ENCODE results near the gene MFN2.
A peak's percentile ranks its signal among the peaks of the same experiment; 100 is the strongest.
"Not testable (repeated sequence)": the region's sequence is repeated elsewhere in the genome, so short reads cannot be mapped to it uniquely, and the experiment has no call there.

The MFN2 gene

DNA sequence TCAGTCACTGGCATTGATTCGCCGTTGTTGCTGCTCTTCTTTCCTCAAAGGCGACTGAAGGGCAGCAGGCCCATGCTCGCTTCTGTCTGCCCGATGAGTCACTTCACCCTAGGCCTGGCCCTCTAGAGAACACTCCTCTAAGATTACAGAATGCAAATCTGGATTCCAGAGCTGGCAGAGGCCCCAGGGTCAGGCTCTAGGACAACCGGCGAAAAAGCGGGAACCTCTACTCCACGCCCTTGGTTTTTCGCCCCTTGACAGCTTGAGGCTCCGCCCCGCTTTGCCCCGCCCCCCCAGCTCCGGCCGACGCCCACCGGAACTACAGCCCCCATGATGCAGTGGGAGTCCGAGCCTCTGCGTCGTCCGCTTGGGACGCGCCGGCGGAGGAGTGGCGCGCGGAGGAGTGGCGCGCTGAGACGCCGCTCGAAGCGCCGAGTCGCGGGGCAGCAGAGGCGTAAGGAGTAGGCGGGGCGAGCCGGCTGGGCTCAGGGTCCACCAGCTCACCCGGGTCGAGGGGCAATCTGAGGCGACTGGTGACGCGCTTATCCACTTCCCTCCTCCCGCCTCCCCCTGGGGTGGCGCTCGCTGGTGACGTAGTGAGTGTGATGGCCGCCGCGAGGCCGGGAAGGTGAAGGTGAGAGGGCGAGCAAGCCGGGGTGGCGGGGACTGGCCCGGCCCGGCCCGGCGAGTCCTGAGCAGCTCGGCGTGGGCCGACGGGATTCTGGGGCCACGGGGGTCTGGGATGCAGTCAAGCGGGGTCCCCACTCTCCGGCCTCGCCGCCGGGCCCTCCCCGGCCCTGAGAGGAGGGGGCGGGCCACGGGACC, at the start of gene MFN2:
MFN2 (plus strand) TSS at position 594 of the 825 bp plus-strand sequence. CDS start 8,725 bp downstream, outside the sequence.
- peak; percentile 98 for DNase-seq (ENCODE audit: low spot score)

- DNase-seq (ENCODE audit: low spot score): no peak
Observed at GRCh38 chr1:11930571-11931445, 49.4 kb upstream of the MFN2 start.

DNA sequence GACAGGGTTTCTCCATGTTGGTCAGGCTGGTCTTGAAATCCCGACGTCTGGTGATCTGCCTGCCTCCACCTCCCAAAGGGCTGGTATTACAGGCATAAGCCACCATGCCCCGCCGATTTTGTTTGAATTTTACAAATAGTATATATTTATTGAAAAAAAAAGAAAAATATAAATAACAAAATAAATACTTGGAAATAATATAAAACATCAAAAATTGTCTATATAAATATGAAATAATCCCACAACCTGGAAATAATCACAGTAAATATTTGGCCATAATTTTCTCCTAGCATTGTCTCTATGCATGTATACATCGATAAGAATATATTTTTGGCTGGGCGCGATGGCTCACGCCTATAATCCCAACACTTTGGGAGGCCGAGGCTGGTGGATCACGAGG, 48.4 kb upstream of the MFN2 start:
- no peak for DNase-seq (ENCODE audit: low spot score)

DNA sequence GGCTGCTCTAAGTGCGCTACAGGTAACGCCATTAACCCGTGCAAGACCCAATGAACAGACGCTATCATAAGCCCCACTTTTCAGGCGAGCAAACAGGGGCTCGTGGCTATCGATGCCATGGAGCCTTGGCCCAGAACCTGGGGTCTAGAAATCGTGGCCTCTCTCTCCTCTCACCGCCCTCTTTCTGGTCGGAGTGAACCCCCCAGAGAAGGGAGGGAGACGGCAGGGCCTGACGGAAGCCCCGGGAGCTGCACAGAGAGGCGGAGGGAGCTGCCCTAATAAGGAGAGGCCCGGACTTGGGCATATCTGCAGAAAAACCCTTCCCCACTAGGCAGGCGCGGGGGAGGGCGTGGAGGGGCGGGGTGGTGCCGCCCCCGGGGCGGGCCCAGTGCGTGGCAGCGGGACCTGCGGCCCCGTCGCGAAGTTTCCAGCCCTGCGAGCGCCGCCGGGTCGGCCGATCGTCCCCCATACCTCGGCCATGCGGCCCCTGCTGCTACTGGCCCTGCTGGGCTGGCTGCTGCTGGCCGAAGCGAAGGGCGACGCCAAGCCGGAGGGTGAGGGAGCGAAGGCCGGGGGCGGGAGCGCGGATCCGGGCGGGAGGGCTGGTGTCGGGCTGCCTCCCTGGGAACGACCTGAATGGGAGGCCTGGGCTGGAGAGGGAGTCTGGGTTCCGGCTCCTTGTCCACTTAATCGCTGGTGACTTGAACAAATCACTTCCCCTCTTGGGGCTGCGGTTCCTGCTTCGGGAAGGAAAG, 45.8 kb upstream of the MFN2 start, which contains the start of gene PLOD1:
PLOD1 (plus strand) TSS at position 416 of the 755 bp plus-strand sequence; CDS start at position 479, 63 bp downstream.
- DNase-seq (ENCODE audit: low spot score): peak; percentile 87

GRCh38 chr1:11935057-11935412, 45.2 kb upstream of the MFN2 start:
- DNase-seq (ENCODE audit: low spot score): no peak

DNA sequence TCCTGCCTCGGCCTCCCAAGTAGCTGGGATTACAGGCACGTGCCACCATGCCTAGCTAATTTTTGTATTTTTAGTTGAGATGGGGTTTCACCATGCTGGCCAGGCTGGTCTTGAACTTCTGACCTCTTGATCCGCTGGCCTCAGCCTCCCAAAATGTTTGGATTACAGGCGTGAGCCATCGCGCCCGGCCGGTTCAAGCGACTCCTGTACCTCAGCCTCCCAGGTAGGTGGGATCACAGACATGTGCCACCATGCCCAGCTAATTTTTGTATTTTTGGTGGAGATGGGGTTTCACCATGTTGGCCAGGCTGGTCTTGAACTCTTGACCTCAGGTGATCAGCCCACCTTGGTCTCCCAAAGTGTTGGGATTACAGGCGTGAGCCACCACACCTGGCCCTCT, 44.5 kb upstream of the MFN2 start:
- not testable (repeated sequence) for DNase-seq (ENCODE audit: low spot score)

DNA sequence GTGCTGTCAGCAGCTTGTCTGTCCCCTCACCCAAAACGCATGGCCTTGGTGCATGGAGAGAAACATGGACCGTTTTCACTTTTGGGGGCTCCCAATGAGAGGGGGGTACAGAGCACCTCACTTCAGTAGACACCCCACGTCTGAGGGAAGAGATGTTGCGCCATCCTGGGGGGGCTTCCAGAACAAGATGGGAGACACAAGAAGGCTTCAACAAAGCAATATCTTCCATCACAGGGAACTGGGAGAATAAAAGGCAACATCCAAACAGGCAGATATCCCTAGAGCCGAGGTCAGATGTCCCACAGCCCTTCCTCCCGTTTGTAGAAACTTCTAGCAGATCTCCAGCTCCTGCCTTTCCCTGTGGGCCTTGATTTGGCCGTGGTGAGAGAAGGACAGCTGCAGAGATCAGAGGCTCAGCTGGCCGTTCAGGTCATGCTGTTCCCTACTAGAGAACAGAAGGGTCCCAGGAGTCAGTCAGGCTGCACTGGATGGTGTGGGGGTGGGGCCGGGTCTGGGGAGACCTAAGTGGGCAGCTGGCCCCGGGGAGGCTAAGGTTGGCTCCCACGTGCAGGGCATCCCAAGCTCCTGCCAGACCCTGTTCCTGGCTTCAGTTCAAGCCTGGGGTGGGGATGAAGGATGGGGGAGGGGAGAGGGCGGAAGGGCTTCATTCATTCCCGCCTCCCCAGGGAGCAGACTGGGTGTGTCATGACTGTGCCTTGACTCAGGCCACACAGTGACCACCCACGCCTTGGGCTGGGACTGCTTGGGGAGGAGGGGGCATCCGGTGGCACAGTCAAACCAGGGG, 41.3 kb upstream of the MFN2 start:
- no peak for DNase-seq (ENCODE audit: low spot score)

- DNase-seq (ENCODE audit: low spot score): not testable (repeated sequence)
Observed at GRCh38 chr1:11939794-11940193, 40.5 kb upstream of the MFN2 start.

- DNase-seq (ENCODE audit: low spot score): no peak
Observed at GRCh38 chr1:11940260-11940921, 39.9 kb upstream of the MFN2 start.

GRCh38 chr1:11942280-11942679, 38.0 kb upstream of the MFN2 start:
- DNase-seq (ENCODE audit: low spot score): no peak

DNA sequence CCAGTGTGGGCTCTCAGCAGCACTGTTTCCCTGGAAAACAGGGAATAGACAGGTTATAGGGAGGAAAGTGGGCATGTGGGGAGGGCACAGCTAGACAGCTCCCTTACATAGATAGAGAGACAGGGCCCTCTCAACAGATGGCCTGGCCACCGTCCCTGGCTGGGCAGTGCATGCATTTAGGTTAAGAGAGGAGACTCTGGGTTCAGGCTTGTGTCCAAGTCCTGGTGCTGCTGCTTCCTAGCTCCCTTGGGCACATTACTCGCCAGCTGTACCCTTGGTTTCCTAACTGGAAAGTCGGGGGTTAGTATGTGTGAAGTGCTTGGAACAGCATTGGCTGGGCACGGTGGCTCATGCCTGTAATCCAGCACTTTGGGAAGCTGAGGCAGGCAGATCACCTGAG, 36.6 kb upstream of the MFN2 start:
- no peak for DNase-seq (ENCODE audit: low spot score)

DNA sequence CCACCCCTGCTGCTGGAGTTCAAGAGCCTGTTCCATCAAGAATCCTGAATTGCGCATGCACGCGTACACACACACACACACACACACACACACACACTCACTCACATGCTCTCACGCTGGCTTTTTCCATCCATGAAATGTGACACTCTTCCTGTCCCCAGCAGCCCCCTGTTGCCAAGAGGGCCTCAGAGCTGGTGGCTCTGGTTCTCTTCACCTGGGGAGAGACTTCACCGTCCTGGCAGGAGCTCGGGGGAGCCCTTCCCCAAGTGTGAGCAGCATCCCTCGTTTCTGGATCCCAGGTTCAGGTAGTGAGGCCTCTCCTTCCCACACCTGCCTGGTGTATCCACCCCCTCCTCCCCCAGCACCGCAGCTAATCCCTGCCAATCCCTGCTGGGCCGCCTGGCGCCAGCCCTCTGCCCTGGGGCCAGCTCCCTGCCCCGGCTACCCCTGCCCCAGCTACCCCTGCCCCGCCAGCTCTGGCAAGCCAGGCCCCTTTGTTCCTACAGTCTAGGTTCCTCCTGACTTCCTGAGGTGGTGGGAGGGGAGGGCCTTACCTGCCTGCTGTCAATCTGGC, 35.8 kb upstream of the MFN2 start:
- DNase-seq (ENCODE audit: low spot score): peak; percentile 61

DNA sequence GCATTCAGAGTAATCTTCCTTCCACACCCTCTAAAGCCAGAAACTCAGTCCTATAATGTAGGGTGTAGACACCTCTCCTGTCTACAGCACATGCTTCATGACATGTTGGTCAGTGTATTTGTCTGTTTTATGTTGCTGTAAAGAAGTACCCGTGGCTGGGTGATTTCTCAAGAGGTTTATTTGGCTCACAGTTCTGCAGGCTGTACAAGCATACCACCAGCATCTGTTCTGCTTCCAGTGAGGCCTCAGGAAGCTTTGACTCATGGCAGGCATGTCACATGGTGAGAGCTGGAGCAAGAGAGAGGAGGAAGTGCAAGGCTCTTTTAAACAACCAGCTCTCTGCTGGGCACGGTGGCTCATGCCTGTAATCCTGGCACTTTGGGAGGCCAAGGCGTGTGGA, 33.6 kb upstream of the MFN2 start:
- DNase-seq (ENCODE audit: low spot score): no peak

DNA sequence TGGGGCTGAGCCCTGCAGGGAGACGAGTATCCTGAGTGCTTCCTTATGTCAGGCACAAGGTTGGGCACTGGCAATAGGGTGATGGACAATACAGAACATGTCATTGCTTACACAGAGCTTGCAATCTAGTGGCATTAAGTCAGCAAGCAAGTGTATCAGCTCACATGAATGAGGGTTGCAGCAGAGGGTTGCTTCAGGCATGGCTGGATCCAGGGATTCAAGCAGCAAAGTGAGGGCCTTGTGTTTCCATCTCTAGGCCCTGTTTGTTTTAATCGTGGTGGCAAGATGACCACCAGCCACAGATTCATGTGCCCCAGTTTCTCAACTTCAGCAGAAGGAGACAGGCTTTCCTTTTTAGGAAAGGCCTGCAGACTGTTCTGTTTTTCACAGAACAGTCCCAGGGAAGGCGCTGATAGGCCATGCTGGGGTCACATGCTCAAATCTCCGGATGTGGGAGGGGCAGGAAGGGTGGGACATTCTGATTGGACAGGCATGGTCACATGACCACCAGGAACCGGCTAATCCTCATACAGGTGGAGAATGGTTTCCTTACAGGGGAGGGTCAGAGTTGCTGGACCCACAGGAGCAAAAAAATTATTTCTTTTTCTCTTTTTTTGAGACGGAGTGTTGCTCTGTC, 31.3 kb upstream of the MFN2 start:
- DNase-seq (ENCODE audit: low spot score): no peak

- no peak for DNase-seq (ENCODE audit: low spot score)
Observed at GRCh38 chr1:11951901-11952300, 28.3 kb upstream of the MFN2 start.

- no peak for DNase-seq (ENCODE audit: low spot score)
Observed at GRCh38 chr1:11952455-11953109, 27.7 kb upstream of the MFN2 start.

DNA sequence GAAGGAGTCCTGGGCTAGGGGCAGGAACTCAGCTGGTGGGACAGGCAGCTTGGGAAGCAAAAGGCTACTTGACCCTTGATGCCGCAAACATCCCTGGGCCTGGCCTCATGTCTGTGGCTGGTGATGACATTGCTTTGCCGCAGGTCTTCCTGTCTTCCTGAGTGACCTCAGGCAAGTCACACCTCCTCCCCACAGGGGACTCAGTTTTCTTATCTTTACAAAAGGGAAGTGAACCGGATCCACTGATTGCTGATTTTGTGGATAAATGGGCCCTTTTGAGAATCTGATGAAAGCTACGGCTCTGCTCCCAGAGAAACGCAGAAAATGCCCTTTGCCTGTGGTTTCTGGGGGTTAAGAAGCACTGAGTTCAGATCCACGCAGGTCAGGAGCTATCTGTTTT, 25.0 kb upstream of the MFN2 start:
- no peak for DNase-seq (ENCODE audit: low spot score)

DNA sequence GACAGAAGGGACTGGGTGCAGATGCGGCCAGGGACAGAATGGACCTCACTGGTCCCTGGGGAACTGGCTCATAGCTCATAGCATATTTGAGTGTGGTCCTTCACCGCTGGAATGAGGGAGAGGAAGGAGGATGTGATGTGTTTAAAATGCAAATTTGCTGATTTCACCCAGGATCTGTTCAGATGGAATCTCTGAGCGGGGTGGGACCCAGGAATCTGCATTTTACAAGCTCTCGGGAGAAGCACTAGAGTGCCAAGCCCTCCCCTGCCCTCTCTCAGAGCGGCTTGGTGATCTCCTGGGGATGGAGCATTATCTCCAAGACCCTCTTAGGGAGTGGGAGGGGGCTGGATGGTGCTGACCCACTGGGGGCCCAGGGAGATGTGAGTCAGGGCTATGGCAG, 22.8 kb upstream of the MFN2 start:
- no peak for DNase-seq (ENCODE audit: low spot score)

DNA sequence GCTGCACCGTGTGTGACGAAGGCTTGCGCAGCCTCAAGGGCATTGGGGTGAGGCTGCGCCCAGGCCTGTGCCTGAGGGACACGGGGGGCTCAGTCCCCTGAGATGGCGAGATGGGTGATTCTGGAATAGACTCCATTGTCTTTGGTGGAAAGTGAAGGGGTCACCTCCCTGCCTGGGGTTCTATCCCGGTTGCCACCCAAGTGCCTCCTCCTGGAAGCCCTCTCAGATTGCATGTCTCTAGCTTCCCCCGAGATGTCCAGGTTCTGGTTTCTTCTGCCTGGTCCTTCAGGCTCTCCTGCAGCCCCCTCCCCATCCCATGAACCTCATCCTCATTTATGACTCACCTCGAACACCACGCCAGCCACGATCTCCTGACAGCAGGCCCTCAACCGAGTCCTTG, 22.3 kb upstream of the MFN2 start:
- DNase-seq (ENCODE audit: low spot score): no peak

DNA sequence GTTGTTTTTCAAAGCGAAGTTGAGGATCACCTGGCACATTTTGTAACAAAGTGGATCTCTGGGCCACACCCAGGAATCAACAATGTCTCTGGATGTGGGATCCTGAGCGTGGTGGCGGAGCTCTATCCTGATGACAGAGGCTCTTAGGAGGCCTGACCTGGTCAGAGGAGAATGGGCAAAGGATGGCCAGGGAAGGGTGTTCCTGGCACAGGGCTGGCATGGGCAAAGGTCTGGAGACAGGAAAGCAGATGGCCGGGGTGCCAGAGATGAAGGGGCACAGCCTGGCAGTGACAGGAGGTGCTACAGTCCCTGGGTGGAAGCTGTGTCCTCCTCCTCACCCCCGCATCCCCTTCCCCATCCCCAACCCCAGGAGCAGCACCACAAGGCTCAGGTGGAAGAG, 20.0 kb upstream of the MFN2 start:
- no peak for DNase-seq (ENCODE audit: low spot score)

All from ecto neural progenitor cell (in vitro differentiated cells).